Measurements from ENCODE around the gene BET1. TPM values are rescaled to one million over a fixed set of nuclear protein-coding genes. Genes with fewer than 3 reads are reported as not detected.

The BET1 gene
- polyA plus RNA-seq, 2 of the 4 experiments (the other 2 are of a cell fraction) = 31.5 to 64.3 TPM

DNA sequence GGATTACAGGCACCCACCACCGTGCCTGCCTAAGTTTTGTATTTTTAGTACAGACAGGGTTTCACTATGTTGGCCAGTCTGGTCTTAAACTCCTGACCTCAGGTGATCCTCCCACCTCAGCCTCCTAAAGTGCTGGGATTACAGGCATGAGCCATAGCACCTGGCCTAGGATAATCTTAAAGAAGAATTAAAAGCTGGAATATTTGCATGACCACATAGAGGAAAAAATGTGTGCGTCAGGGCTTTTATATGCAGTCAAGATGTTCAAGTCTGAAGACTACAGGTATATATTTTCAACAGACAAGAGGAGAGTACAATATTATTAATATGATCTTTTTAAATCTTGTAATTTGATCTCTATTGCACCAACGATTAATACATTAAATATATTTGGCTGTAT, 43.2 kb downstream of the BET1 start:
- TF ChIP-seq, protein P1, sequence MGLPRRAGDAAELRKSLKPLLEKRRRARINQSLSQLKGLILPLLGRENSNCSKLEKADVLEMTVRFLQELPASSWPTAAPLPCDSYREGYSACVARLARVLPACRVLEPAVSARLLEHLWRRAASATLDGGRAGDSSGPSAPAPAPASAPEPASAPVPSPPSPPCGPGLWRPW (IDR thresholded peaks at IDR 0.05) = no peak
- TF ChIP-seq, protein P2, sequence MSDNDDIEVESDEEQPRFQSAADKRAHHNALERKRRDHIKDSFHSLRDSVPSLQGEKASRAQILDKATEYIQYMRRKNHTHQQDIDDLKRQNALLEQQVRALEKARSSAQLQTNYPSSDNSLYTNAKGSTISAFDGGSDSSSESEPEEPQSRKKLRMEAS (IDR thresholded peaks at IDR 0.05) = no peak
- TF ChIP-seq ZNF302 (CRISPR knock-in tag; IDR thresholded peaks at IDR 0.05) (no peak), CBX2 (IDR thresholded peaks at IDR 0.05; ENCODE audit: borderline replicate concordance, low read depth) (no peak), RFX5 (IDR thresholded peaks at IDR 0.05) (no peak), JUNB (IDR thresholded peaks at IDR 0.05) (no peak), ESRRA (IDR thresholded peaks at IDR 0.05; ENCODE audit: borderline replicate concordance, low read length) (no peak), PHF8 (IDR thresholded peaks at IDR 0.05; ENCODE audit: borderline replicate concordance, low read depth) (no peak), NFE2L2 (conservative IDR thresholded peaks at IDR 0.05; ENCODE audit: low read length) (no peak), MAFK (IDR thresholded peaks at IDR 0.05; ENCODE audit: partially characterized antibody) (no peak)
- TF ChIP-seq, protein P3, sequence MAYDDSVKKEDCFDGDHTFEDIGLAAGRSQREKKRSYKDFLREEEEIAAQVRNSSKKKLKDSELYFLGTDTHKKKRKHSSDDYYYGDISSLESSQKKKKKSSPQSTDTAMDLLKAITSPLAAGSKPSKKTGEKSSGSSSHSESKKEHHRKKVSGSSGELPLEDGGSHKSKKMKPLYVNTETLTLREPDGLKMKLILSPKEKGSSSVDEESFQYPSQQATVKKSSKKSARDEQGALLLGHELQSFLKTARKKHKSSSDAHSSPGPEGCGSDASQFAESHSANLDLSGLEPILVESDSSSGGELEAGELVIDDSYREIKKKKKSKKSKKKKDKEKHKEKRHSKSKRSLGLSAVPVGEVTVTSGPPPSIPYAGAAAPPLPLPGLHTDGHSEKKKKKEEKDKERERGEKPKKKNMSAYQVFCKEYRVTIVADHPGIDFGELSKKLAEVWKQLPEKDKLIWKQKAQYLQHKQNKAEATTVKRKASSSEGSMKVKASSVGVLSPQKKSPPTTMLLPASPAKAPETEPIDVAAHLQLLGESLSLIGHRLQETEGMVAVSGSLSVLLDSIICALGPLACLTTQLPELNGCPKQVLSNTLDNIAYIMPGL (CRISPR knock-in tag; IDR thresholded peaks at IDR 0.05; ENCODE audit: borderline replicate concordance) = no peak
- TF ChIP-seq, protein P4, sequence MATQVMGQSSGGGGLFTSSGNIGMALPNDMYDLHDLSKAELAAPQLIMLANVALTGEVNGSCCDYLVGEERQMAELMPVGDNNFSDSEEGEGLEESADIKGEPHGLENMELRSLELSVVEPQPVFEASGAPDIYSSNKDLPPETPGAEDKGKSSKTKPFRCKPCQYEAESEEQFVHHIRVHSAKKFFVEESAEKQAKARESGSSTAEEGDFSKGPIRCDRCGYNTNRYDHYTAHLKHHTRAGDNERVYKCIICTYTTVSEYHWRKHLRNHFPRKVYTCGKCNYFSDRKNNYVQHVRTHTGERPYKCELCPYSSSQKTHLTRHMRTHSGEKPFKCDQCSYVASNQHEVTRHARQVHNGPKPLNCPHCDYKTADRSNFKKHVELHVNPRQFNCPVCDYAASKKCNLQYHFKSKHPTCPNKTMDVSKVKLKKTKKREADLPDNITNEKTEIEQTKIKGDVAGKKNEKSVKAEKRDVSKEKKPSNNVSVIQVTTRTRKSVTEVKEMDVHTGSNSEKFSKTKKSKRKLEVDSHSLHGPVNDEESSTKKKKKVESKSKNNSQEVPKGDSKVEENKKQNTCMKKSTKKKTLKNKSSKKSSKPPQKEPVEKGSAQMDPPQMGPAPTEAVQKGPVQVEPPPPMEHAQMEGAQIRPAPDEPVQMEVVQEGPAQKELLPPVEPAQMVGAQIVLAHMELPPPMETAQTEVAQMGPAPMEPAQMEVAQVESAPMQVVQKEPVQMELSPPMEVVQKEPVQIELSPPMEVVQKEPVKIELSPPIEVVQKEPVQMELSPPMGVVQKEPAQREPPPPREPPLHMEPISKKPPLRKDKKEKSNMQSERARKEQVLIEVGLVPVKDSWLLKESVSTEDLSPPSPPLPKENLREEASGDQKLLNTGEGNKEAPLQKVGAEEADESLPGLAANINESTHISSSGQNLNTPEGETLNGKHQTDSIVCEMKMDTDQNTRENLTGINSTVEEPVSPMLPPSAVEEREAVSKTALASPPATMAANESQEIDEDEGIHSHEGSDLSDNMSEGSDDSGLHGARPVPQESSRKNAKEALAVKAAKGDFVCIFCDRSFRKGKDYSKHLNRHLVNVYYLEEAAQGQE (IDR thresholded peaks at IDR 0.05) = no peak
- TF ChIP-seq, protein P5, sequence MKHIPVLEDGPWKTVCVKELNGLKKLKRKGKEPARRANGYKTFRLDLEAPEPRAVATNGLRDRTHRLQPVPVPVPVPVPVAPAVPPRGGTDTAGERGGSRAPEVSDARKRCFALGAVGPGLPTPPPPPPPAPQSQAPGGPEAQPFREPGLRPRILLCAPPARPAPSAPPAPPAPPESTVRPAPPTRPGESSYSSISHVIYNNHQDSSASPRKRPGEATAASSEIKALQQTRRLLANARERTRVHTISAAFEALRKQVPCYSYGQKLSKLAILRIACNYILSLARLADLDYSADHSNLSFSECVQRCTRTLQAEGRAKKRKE (CRISPR knock-in tag; IDR thresholded peaks at IDR 0.05; ENCODE audit: low read depth) = no peak
- TF ChIP-seq, protein P6, sequence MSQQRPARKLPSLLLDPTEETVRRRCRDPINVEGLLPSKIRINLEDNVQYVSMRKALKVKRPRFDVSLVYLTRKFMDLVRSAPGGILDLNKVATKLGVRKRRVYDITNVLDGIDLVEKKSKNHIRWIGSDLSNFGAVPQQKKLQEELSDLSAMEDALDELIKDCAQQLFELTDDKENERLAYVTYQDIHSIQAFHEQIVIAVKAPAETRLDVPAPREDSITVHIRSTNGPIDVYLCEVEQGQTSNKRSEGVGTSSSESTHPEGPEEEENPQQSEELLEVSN (IDR thresholded peaks at IDR 0.05; ENCODE audit: borderline replicate concordance, low read depth) = no peak
- DNase-seq (ENCODE audit: low read depth in 1 of 2, low spot score in 1 of 2) (no peak), ATAC-seq (no peak), FAIRE-seq (no peak)
- no peak overlapping the region for H3K27ac ChIP-seq
- ChIA-PET CTCF (no interaction called here), POLR2A (no interaction called here)
- no peak overlapping the region for H3K4me2 ChIP-seq
- H3K4me3 ChIP-seq = no peak overlapping the region
- WGBS (ENCODE audit: missing lambda C conversion rate) = 53% methylated on average over 3 of the region's 3 CpGs
- H3K9me3 ChIP-seq = no peaks in the 10 kb centered on the region
- H3K4me1 ChIP-seq = no peaks in the 10 kb centered on the region

DNA sequence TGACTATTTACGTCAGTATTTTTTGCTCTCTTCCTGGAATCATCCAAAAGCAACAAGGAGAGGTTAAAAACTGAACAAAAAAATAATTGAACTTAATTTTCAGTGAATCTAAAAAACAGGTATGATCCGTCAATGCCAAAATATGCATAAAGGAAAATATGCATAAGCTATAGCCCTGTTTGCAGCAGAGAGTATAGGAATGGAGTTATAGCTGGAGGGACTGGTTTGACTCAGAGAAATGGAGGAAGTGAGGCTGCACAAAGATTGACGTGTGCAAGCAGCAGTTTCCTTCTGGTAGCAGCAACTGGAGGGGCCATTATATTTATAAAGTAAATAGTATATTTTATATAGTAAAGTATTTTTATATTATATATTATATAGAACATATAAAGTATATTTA, 45.5 kb downstream of the BET1 start:
- no peak for ATAC-seq

More for the DNA sequence above, 45.5 kb downstream of the BET1 start:
- no peak for FAIRE-seq
- DNase-seq (ENCODE audit: low read depth in 1 of 2, low spot score in 1 of 2) = no peak
- POLR2A ChIA-PET = no interaction called here
- WGBS (ENCODE audit: missing lambda C conversion rate) = 88% methylated on average over 3 of the region's 3 CpGs
- H3K4me1 ChIP-seq = no peaks in the 10 kb centered on the region
- no peak overlapping the region for H3K4me3 ChIP-seq
- H3K9me3 ChIP-seq = no peaks in the 10 kb centered on the region
- no peak overlapping the region for H3K4me2 ChIP-seq
- CTCF ChIA-PET = no interaction called here
- no peak overlapping the region for H3K27ac ChIP-seq
- no peak for TF ChIP-seq CEBPB (IDR thresholded peaks at IDR 0.05)
- TF ChIP-seq, protein P3 (CRISPR knock-in tag; IDR thresholded peaks at IDR 0.05; ENCODE audit: borderline replicate concordance) = no peak
- TF ChIP-seq, protein P2 (IDR thresholded peaks at IDR 0.05) = no peak
- no peak for TF ChIP-seq JUNB (IDR thresholded peaks at IDR 0.05)
- no peak for TF ChIP-seq EHF (CRISPR knock-in tag; IDR thresholded peaks at IDR 0.05)
- TF ChIP-seq GATA3 (IDR thresholded peaks at IDR 0.05; ENCODE audit: borderline replicate concordance) = no peak
- TF ChIP-seq ZSCAN20 (CRISPR knock-in tag; IDR thresholded peaks at IDR 0.05) = no peak
- no peak for TF ChIP-seq CBX8 (IDR thresholded peaks at IDR 0.05)
- TF ChIP-seq, protein P7, sequence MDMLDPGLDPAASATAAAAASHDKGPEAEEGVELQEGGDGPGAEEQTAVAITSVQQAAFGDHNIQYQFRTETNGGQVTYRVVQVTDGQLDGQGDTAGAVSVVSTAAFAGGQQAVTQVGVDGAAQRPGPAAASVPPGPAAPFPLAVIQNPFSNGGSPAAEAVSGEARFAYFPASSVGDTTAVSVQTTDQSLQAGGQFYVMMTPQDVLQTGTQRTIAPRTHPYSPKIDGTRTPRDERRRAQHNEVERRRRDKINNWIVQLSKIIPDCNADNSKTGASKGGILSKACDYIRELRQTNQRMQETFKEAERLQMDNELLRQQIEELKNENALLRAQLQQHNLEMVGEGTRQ (IDR thresholded peaks at IDR 0.05) = no peak
- TF ChIP-seq HOXB5 (CRISPR knock-in tag; IDR thresholded peaks at IDR 0.05) = no peak
- TF ChIP-seq ZC3H11A (IDR thresholded peaks at IDR 0.05) = no peak
- TF ChIP-seq RARB (CRISPR knock-in tag; IDR thresholded peaks at IDR 0.05) = no peak

All from A549 (cell line).